ENCODE measurements around the gene CDK18. TPM values are rescaled to one million over a fixed set of nuclear protein-coding genes. Genes with fewer than 3 reads are reported as not detected.
A peak's percentile ranks its signal among the peaks of the same experiment; 100 is the strongest.

Gene CDK18
- total and polyA plus RNA-seq, 9 of the 15 experiments (the other 6 are each of a cell fraction or from before 2014, with no cell fraction given) = 0.05 to 0.69 (median 0.17) TPM; not detected in 2

GRCh38 chr1:205543351-205544301 is 39.2 kb downstream of the CDK18 start (continued):
- TF ChIP-seq USF2 (CRISPR knock-in tag; IDR thresholded peaks at IDR 0.05) = peak; percentile 22; the same call in 1 of the 2 replicates
- no peak for TF ChIP-seq ZNF696 (CRISPR knock-in tag; conservative IDR thresholded peaks at IDR 0.05)
- TF ChIP-seq PRDM10 (IDR thresholded peaks at IDR 0.05; ENCODE audit: partially characterized antibody) = peak; percentile 74
- TF ChIP-seq TSC22D4 (tag; IDR thresholded peaks at IDR 0.05) = no peak
- TF ChIP-seq CBFA2T2 (conservative IDR thresholded peaks at IDR 0.05) = no peak
- peak; percentile 73; the same call in 1 of the 2 replicates for TF ChIP-seq CREB1 (IDR thresholded peaks at IDR 0.05)
- no peak for TF ChIP-seq CREB1 (CRISPR knock-in tag; IDR thresholded peaks at IDR 0.05)
- no peak for TF ChIP-seq NR4A1 (CRISPR knock-in tag; IDR thresholded peaks at IDR 0.05)
- TF ChIP-seq NR4A1 (tag; IDR thresholded peaks at IDR 0.05) = no peak
- peak; percentile 68 for TF ChIP-seq EGR1 (conservative IDR thresholded peaks at IDR 0.05)
- TF ChIP-seq LARP7 (IDR thresholded peaks at IDR 0.05) = no peak
- TF ChIP-seq HNRNPL (IDR thresholded peaks at IDR 0.05; ENCODE audit: low read depth, low read length) = no peak
- peak; percentile 36; the same call in 1 of the 2 replicates for TF ChIP-seq NFE2 (IDR thresholded peaks at IDR 0.05; ENCODE audit: low read depth)
- no peak for TF ChIP-seq DACH1 (IDR thresholded peaks at IDR 0.05; ENCODE audit: partially characterized antibody)
- no peak for TF ChIP-seq MNT (conservative IDR thresholded peaks at IDR 0.05)
- TF ChIP-seq ILF3 (IDR thresholded peaks at IDR 0.05; ENCODE audit: borderline replicate concordance) = no peak
- TF ChIP-seq RFX7 (CRISPR knock-in tag; IDR thresholded peaks at IDR 0.05) = no peak
- TF ChIP-seq CEBPG (CRISPR knock-in tag; IDR thresholded peaks at IDR 0.05) = no peak
- no peak for TF ChIP-seq CEBPG (tag; conservative IDR thresholded peaks at IDR 0.05 in 1 of 2, IDR thresholded peaks at IDR 0.05 in 1 of 2)
- TF ChIP-seq GABPB1 (CRISPR knock-in tag; IDR thresholded peaks at IDR 0.05) = no peak
- TF ChIP-seq CREM (IDR thresholded peaks at IDR 0.05; ENCODE audit: low read depth) = peak; percentile 86
- no peak for TF ChIP-seq HNRNPH1 (optimal IDR thresholded peaks at IDR 0.05; ENCODE audit: low read depth, low read length)
- no peak for TF ChIP-seq SIRT6 (IDR thresholded peaks at IDR 0.05; ENCODE audit: low read depth, low read length)
- TF ChIP-seq SOX6 (IDR thresholded peaks at IDR 0.05) = peak; percentile 36; the same call in 1 of the 2 replicates
- no peak for TF ChIP-seq TARDBP (IDR thresholded peaks at IDR 0.05)
